Activated CD8-positive, alpha-beta memory T cell treated with anti-CD3 and anti-CD28 coated beads, Interleukin-2, amount 50 U/mL, for 1 hour (primary cell): ENCODE results near the gene TDRD9.

Experiments
- DNase-seq: peaks from one replicate; pipeline ENCODE4 v3.0.0-alpha.2; 2020; ENCODE audit errors: extremely low read depth

The TDRD9 gene

DNA sequence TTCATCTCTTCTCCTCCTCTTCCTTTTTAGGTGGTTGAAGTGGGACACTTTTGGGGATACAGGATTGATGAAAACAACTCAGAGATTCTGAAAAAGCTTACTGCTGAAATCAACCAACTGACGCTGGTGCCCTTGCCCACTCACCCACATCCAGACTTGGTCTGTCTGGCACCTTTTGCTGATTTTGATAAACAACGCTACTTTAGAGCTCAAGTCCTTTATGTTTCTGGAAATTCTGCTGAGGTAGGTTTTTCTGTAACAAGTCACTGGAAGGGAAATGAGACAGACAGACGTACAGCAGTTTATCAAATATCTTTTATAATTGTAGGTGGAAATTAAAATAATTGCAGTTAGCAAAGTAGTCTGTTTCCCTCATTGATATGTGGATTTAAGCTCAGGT, 97.3 kb downstream of the TDRD9 start:
- no peak for DNase-seq

DNA sequence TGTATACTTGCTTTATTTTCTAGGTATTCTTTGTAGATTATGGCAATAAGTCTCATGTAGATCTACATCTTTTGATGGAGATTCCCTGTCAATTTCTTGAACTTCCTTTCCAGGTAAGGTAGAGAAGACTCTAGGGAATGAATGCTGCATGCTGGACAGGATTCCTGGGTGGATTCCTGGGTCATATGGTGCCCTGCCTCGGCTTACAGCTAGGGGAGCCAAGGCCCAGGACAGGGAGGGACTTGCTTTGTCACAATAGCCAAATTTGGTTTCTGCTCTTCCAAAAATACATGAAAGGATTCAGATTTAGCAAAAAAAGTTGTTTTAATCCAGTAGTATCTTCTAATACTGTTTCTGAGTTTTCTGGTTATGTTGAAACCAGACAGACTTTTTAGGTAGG, 97.8 kb downstream of the TDRD9 start:
- DNase-seq: no peak

DNA sequence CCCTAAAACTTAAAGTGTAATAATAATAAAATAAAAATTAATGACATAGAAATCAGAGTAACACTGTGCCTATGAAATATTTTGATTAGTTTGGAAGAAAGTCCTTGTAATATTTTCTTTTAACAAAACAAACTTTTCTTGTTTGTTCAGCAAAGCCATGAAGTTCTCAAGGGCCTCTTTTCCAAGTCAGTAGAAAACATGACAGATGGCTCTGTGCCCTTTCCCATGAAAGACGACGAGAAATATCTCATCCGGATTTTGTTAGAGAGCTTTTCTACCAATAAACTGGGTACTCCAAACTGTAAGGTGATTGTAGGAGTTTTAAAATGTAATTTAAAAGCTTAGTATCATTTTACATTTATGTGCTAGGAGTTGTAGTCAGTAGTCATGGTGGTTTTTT, 102.7 kb downstream of the TDRD9 start:
- DNase-seq: no peak

DNA sequence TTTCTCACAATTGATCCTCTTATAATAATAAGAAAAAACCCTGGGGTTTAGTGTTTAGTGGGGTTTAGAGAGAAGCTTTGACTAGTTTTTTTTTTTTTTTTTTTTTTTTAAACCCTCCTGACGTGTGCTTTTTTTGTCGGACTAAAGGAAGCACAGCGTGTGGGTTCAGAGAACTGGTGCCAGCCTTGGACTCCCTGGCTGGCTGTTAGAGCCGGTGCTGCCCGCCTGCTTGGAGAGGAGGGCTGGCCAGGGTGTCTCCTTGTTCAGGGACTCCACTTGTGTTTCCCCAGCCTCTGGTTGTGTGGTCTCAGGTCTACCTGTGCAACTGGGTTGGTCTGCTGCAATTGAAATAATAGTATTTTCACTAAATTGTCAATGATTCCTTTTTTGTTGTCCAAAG, 103.1 kb downstream of the TDRD9 start:
- DNase-seq: no peak

DNA sequence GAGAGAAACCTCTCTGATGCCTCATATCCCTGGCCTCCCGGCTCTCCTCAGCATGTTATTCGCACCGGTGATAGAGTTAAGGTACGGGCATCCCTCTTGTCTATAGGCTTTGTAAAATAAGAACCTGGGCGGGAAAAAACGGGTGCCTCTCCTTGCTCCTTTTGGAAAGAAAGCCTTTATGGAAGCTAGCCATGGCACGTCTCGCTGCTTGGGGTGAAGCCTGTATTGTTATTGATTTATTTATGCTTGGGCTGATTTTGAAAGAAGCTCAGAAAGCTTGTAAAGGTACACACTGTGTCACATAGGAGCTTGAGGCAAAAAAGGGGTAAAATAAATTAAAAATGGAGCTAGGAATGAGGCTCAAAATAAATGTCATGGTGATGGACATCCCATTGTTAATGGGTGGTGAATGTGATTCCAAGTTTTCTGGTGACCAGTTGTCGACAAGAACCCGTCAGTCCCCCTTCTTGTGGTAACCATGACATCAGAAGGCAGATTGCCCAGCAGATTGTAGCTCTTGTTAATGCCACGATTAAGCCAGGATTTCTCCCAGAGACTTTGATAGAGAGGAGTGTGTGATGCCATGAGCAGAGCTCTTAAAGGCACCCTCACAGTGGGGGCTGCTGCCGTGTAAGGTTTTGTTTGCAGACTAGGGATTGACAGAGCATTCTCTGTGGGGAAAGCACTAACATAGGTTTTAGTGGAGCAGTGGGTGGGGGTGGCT, 106.9 kb downstream of the TDRD9 start:
- DNase-seq: no peak

DNA sequence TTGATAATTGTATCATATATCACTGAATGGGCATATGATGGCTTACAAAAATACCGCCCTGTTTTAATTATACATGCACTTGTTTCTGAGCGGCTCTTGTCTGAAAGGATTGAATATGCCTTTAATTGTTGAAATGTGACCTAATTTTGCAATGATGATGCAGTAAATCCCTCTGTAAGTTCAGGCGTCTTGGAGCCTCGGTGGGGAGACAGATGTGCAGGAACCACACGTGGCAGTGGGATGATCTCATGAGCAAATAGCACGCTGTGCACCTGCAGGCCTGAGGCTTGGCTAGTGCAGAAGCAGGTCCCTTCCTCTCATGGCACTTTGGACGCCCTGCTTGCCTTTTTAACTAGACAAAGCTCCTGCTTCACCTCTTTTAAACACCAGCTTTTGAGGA, 108.0 kb downstream of the TDRD9 start:
- DNase-seq: no peak

DNA sequence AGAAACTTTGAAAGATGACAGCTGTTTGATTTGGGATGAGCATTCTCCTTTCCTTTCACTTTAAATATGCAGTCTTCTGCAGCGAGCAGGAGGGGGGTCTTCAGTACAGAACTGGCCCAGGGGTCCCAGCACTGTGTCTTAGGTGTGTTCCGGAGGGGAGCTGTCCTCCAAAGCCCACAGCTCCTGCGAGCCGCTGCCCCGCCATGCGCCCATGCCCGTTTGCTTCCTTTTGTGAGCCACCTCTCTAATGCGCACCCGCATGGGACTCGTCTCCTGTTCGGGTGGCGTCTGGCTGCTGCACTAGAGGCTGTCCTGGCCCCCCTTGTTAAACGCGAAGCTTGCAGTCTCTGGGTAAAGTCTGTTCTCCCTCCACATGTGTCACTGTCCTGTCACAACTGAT, 108.8 kb downstream of the TDRD9 start:
- no peak for DNase-seq

DNA sequence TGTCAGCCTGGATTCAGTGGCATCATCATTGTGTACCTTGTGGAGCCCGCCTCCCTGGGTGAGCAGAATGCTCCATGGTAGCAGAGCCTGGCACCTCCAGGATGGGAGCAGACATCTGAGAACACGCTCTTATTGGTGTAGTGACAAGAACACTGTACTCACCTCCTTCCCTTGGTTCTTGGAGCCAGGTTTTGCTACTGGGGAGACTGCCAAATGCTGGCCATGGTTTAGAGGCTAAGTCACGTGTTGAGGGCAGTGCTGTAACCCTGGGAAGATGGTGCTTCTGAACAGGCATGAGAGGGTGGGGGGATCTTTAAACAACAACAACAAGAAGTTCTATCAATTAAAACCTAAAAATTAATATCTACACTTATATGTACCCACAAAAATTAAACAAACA, 109.6 kb downstream of the TDRD9 start:
- DNase-seq: no peak

DNA sequence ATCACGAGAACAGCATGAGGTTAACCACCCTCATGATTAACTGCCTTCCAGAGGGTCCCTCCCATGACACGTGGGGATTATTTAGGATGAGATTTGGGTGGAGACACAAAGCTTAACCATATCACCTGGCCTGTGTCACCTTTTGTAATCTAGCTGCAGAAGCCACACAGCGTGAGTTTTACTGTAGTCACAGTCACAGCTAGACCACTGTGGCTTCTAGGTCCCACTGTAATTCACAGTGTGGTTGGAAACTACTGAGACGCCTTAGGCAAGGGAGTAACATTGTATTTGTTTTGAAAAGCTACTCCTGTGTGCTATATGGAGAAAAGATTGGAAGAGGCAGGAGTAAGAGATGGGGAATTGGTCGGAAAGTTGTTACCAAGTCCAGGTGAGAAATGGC, 111.0 kb downstream of the TDRD9 start:
- no peak for DNase-seq

DNA sequence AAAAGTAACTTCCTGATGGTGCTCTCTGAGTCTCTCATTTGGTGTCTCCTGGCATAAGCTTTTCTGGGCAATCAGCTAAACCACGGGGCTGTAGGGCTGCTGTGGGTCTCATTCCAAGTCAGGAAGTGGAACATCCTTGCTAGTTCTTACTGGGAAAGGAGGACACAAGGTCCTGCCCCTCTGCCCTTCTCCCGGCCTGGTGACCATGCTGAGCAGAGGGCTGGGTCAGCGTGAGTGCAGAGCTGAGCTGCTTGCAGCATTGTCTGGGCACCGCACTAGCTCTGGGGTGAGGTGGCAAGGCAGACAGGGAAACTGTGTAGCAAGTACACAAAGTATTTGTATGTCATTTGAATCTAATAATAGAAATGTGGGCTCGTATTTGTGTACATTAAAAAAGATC, 112.3 kb downstream of the TDRD9 start:
- no peak for DNase-seq

DNA sequence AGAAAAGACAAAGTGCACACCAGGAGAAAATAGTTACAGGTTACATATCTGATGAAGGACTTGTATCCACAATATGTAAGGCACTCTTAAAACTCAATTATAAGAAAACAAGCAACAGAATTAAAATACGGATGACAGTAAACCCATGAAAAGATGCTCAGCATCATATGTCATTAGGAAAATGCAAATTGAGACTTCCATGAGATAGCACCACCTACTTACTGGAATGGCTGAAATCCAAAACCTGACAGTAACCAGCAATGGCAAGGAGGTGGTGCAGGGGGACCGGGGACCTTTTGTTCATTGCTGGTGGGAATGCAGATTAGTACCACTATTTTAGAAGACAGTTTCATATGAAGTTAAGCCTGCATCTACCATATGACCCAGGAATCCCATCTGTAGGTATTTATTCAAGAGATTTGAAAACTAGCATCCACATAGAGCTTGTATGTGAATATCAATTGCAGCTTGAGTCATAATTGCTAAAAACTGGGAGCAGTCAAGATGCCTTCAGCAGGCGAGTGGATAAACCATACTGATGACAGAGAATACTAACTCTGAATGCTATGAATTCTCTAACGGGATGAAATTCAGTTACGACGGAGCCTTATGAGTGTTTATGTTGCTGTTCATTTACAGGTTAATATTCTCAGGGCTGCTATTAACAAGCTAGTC, 113.3 kb downstream of the TDRD9 start:
- DNase-seq: no peak

DNA sequence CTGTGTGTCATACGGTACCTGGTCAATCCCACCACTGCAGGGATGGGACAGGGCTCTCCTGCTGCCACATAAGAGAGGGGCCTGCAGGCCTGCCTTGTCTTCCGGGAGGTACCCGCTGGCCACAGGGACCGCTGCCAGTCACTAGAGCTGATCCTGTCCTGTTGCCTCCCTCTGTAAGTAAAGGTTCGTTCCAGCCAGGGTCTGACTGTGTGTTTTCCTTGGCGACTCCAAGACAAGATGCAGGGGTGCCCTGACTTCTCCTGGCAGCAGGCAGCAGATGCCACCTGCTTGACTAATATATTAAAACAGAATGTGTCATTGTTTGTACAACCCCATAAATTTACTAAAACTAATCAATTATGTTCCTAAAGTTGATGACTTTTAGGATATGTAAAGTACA, 115.8 kb downstream of the TDRD9 start:
- no peak for DNase-seq

DNA sequence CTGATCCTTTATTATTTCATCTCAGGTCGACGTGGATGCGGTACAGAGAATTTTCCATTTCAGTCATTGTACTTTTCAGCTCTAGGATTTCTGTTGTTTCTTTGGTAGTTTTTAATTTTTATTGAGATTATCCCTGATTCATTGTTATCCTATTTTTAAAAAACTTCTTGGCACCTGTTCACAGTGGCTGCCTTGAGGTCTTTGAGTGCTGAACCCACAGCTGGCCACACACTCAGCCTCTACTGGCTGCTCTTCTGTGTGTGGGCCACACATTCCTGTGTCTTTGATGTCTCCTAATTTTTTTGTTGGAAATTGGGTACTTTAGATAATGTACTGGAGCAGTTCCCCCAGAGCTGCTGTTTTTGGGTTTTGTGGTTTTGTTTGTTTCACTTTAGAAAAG, 119.5 kb downstream of the TDRD9 start:
- no peak for DNase-seq

DNA sequence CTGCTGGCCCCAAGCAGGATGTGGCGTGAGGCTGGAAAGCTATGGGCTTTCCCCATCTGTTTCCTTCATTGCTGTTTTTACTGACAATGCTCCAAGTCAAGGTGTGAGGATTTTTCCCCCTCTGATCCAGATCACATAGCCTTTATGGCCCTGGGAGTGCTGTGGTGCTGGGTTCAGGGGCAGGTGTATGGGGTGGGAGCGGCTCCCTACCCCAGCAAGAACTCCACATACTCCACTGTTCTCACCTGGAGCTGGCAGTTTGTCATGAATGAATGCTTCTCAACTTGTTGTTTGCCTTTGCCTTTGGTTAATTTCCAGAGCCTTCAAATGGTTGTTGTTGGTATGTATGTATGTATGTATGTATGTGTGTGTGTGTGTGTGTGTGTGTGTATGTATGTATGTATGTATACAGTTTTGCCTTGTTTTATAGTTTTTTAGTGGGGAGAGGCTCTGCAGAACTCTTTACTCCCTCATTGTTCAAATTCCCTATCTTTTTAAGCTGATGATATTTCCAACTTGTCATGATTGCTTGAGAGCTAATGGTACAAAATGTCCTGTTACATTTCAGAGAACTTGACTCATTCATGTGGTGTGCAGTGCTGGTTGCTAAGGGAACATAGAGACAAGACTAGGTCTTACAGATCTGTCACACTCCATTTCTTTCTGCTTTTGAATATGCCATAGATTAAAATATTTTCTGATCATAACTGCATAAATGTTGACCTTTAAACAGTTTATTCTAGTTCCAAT, 120.7 kb downstream of the TDRD9 start:
- DNase-seq: no peak

DNA sequence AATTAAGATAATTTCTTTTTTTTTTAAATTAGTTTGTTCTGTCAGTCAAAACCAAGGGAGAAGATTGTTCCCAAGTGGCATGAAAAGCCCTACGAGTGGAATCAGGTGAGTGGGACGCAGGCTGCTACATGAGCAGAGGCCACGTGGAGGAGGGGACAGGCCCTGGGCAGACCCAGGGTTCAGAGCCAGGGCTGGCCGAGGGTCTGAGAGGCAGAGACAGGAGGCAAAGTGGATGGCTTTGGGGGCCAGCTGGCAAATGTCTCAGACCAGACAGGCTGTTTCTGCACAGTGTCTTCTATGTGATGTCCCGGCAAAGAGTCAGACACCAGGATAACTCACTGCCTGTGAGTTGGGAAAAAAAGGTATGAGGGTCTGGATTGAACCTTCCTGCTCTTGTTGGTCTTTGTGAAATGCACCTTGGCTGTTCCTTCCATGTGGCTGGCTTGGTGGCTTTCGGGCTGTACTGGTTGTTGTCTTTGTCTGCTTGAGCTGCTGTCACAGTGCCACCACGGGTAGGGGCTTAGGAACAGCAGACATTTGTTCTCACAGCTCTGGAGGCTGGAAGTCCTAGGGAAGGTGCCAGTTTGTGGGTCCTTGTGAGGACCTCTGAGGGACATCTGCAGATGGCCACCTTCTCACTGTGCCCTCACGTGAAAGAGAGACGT, 121.5 kb downstream of the TDRD9 start:
- DNase-seq: no peak

DNA sequence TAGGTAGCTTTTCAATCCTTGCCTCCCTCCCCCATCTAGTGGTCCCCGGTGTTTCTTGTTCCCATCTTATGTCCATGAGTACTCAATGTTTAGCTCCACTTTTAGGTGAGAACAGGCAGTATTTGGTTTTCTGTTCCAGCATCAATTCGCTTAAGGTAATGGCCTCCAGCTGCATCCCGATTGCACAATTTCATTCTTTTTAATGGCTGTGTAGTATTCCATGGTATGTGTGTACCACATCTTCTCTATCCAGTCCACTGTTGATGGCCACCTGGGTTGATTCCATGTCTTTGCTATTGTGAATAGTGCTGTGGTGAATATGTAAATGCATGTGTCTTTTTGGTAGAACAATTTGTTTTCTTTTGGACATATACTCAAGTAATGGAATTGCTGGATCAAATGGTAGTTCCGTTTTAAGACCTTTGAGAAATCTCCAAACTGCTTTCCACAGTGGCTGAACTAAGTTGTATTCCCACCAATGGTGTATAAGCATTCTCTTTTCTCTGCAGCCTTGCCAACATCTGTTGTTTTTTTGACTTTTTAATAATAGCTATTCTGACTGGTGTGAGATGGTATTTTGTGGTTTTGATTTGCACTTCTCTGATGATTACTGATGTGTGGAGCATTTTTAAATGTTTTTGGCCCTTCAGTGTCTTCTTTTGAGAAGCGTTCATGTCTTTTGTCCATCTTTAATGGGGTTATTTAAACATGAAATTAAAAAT, 123.0 kb downstream of the TDRD9 start:
- no peak for DNase-seq

DNA sequence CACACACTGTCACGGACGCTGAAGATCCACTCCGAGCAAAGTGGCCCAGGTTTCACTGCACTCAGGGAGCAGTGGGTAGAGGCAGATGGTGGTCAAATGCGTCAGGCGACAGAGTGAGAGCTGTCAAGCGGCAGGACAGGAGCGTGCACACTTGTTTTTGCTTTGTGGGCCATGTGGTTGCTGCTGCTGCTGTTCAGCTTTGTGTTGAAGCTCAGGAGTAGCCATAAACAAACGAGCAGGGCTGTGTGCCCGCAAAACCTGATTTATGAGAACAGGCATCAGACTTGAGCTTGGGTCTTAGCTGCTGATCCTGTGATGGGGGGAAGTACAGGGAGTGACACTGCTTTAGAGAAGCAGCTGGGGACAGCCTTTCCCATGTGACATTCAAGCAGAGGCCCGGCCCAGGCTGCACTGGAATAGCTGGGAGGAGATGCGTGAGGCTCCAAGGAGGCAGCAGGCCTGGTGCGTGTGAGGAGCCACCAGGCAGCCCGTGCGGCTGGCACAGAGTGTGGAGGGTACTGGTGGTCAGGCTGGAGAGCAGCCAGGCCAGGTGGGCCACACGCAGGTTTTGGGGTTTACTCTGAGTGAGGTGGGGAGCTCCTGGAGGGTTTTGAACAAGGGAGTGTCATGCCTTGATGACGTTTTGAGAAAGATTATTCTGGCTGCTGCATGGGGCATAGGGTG, 126.1 kb downstream of the TDRD9 start:
- DNase-seq: no peak

DNA sequence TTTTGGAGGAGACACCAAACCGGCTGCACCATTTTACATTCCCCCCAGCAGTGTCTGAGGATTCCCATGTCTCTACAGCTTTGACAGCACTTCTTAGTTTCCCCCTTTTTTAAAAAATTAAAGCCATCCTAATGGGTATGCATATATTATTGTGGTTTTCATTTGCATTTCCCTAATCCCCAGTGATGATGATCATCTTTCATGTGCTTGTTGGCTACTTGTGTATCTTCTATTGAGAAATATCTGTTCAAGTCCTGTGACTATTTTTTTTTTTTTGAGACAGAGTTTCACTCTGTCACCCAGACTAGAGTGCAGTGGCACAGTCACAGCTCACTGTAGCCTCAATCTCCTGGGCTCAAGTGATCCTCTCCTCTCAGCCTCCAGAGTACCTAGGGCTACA, 134.0 kb downstream of the TDRD9 start:
- DNase-seq: no peak

DNA sequence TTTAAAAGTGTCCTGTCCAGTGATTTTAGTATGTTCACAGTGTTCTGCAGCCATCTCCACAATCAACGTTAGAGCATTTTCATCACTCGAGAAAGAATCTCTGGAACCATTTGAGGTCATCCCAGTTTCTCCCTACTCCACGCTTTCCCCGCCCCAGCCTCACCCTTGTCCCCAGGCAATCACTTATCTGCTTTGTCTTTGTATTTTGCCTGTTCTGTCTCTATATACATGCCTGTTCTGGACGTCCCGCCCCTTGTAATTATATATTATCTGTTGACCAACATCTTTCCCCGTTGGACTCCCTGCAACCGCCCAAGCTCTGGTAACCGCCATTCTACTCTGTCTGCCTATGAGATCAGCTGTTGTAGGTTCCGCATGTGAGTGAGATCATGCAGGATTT, 135.7 kb downstream of the TDRD9 start:
- DNase-seq: no peak

DNA sequence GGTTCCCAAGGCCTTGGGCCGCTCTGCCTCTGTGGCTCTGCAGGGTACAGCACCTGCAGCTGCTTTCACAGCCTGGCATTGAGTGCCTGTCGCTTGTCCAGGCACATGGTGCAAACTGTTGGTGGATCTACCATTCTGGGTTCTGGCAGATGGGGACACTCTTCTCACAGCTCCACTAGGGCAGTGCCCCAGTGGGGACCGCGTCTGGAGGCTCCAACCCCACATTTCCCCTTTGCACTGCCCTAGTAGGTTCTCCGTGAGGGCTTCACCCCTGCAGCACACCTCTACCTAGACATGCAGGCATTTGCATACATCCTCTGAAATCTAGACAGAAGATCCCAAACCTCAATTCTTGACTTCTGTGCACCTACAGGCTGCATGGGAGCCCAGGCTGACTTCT, 138.0 kb downstream of the TDRD9 start:
- no peak for DNase-seq

DNA sequence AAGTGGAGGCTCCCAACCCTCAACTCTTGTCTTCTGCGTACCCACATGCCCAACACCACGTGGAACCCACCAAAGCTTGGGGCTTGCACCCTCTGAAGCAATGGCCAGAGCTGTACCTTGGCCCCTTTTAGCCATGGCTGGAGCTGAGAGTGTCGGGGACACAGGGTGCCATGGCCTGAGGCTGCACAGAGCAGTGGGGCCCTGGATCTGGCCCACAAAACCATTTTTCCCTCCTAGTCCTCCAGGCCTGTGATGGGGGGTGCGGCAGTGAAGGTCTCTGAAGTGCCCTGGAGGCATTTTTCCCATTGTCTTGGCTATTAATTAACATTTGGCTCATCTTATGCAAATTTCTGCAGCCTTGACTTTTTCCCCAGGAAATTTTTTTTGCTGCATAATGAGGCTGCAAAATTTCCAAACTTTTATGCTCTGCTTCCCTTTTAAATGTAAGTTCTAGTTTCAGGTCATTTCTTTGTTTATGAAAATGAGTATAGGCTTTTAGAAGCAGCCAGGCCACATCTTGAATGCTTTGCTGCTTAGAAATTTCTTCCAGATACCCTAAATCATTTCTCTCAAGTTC, 138.6 kb downstream of the TDRD9 start:
- DNase-seq: no peak
